Epithelial cell of proximal tubule (primary cell): Measurements from ENCODE around the gene GOLGA3. TPM values are rescaled to one million over a fixed set of nuclear protein-coding genes. Genes with fewer than 3 reads are reported as not detected.
"Not testable (repeated sequence)": the region's sequence is repeated elsewhere in the genome, so short reads cannot be mapped to it uniquely, and the experiment has no call there.

Experiments used
- DNase-seq: peaks from one replicate; pipeline ENCODE4 v3.0.0-alpha.2; 2011; ENCODE audit warnings: low read depth
- H3K4me3 ChIP-seq: 2 replicates; pipeline ENCODE4 v1.5.1; 2011; ENCODE audit warnings: low read depth, mild to moderate bottlenecking, low read length
- CTCF ChIP-seq: conservative IDR thresholded peaks from 2 replicates; pipeline ENCODE4 v1.5.1; 2012; ENCODE audit warnings: low read depth, mild to moderate bottlenecking, low read length
- total RNA-seq: library from RNA; depleted of rRNA; stranded (reverse); fragments of >200 nt; gene quantifications from 2 replicates; pipeline ENCODE4 v1.2.3, GENCODE V29; 2015

GOLGA3 gene
- total RNA-seq, 1 donor from 2014 or later, result 46.0 TPM

DNA sequence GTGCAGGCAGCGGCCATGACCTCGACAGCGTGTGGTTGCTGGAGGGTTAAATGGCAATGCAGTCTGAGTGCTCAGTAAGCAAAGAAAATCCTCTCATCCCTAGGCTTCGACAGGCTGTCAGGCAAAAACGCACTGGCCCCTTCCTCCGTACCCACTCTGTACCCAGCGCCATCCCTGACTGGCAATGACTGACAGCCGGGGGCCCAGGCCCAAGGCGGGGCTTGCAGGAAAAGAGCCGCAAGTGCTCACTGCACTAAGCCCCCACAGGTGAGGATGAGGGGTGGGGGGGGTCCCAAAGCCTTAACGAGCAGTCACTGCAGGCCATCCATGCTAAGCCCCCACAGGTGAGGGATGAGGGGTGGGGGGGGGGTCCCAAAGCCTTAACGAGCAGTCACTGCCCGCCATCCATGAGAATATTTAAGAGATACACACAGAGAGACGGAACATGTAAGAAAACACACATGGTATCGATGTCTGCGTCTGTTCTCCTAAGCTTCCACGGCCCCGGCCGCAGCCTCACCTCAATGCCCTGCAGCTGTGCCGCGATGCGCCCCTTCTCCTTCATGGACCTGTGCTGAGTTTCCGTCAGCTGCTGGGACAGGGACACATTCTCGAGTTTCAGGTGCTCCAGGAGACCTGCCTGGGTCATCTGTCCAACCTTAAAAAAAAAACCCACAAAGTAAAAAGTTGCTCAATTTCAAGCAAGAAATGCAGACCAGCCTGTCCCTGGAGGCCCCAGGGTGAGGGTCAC, 30.7 kb downstream of the GOLGA3 start:
- no peak for TF ChIP-seq CTCF
- no peak overlapping the region for H3K4me3 ChIP-seq

GRCh38 chr12:132795847-132796246, 32.8 kb downstream of the GOLGA3 start:
- no peak for TF ChIP-seq CTCF
- H3K4me3 ChIP-seq, result no peak overlapping the region
- DNase-seq, result no peak

More for the DNA sequence above, 30.7 kb downstream of the GOLGA3 start:
- DNase-seq, result no peak

GRCh38 chr12:132791940-132792339, 36.7 kb downstream of the GOLGA3 start:
- not testable (repeated sequence) for H3K4me3 ChIP-seq, DNase-seq

- H3K4me3 ChIP-seq, result no peak overlapping the region
- no peak for TF ChIP-seq CTCF
- no peak for DNase-seq
Observed at GRCh38 chr12:132789099-132789471, 39.6 kb downstream of the GOLGA3 start.

GRCh38 chr12:132788375-132789098, 40.1 kb downstream of the GOLGA3 start:
- DNase-seq, result no peak
- no peak overlapping the region for H3K4me3 ChIP-seq
- no peak for TF ChIP-seq CTCF

GRCh38 chr12:132787877-132788276, 40.8 kb downstream of the GOLGA3 start:
- no peak for TF ChIP-seq CTCF
- no peak for DNase-seq
- H3K4me3 ChIP-seq, result no peak overlapping the region

- no peak overlapping the region for H3K4me3 ChIP-seq
- no peak for DNase-seq
- TF ChIP-seq CTCF, result no peak
Observed at GRCh38 chr12:132786192-132786591, 42.5 kb downstream of the GOLGA3 start.
